Ecto neural progenitor cell (in vitro differentiated cells): Measurements from ENCODE around the gene LPCAT2.

Experiments used
- DNase-seq: peaks from one replicate; pipeline ENCODE4 v3.0.0-alpha.2; 2018; ENCODE audit warnings: low spot score

Gene LPCAT2

DNA sequence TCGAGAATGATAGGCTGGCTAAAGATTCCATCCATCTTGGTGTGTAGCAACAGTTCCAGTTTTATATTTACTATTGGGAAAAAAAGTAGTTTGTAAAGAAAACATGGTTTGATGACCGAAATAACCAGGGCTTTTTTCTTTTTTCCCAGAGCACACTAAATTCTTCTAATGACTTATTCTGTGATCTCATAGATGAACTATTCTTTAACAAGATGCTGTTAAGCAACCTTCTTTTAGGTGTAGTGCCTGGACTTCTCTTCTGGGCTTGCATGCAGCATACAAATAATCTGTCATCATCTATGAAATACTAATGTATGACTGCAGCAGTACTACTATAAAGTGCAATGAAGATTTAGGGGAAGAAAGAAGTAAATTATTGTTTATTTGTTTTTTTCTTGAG, 46.6 kb downstream of the LPCAT2 start:
- no peak for DNase-seq

DNA sequence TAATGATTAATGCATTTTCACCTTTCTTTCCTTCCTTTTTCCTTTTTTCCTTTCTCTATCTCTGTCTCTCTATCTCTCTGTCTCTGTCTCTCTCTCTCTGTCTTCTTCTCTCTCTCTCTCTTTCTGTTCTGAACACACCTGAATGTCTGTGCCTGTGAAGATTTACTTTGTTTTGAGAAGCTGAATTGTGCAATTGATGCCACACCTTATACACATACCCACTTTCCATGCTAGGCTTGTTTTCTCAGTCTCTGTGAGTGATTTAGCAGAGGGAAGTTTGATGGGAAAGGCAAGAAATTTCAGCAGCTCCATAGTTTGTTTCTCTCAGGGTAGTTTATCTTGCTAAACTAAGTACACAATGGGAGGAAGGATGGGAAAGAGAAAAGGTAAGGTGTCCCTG, 48.3 kb downstream of the LPCAT2 start:
- DNase-seq, result no peak

DNA sequence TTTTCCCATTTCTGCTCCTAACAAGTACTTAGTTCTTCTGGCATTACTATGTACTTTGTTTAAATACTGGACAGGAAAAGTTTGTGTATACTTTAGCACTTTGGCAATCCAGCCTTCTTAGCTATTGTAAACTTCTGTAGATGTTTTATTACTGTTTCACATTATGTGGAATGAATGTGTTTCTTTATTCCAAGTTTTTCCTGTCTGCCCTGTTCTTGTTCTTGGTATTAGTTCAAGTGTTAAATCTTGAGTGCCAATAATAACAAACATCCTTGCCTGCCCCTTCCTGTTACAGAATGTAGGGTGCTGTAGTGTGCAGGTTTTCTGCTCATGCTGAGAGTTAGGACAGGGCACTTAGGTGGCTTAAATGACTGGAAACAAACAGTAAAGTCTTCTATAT, 50.4 kb downstream of the LPCAT2 start:
- no peak for DNase-seq

DNA sequence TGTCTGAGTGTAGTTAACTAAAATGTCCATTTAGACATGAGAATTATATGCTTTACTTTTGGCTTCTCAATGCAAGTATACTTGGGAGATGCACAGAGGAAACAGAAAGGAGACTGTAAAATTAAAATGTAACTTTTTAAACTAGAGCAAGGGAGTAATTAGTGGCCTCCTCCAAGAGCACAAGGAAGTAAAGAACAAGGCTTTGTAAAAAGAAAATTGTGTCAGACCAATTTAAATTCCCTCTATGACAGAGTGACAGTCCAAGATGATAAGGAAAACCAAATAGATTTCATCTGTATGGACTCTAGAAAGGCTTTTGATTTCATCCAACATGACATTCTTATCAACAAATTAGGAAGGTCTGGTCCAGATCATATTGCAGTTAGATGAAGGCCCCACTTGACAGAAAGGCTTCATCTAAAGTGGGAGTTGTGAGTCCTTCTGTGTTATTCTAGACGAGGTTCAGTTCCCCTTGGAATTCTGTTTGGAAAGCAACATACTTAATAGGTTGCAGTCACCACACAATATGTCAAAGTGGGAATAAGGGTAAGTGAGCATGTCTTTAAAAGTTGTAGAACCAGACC, 51.2 kb downstream of the LPCAT2 start:
- DNase-seq, result no peak

DNA sequence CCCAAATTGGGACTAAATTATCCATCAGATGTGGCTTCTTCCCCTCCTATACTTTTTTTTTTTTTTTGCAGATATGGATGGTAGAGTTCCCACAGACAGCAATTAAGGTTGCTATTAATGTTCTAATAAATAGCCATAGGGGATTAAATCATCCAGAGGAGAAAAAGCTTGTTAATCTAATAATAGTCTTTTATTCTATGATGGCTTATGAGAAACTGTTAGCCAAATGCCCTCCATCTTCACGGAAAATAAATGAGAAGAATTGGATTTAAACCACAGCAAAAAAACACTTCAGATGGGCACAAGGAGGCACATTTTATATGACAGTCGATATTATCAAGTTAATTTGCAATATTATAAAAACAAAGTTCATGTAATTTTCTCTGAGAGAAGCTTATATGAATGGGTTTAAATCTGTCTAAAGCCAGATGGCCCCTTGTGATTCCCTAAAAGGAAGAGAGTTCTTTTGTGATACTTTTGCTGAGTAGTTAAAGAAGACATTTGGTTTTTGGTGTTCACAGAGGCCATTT, 52.5 kb downstream of the LPCAT2 start:
- DNase-seq, result no peak

DNA sequence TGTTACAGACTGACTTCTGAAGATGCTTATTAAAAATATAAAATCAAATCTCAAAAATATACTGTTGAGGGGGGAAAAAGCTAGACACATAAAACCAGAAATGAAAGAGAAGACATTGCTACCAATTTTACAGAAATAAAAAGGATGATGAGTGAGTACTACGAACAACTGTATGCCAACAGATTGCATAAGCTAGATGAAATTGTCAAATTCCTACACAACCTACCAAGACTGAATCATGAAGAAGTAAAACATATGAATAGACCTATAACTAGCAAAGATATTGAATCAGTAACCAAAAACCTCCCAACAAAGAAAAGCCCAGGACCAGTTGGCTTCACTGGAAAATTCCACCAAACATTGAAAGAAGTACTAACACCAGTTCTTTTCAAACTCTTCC, 54.1 kb downstream of the LPCAT2 start:
- DNase-seq, result no peak

DNA sequence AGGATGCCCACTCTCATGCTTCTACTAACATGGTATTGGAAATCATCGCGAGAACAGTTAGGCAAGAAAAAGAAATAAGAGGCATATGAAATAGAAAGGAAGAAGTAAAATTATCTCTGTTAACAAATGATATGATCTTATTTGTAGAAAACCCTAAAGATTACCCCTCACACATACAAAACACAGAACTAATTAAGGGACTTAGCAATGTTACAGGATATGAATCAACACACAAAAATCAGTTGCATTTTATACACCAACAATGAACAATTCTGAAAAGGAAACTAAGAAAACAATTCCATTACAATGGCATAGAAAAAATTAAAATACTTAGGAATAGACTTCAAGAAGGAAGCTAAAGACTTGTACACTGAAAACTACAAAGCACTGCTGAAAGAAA, 54.9 kb downstream of the LPCAT2 start:
- no peak for DNase-seq

DNA sequence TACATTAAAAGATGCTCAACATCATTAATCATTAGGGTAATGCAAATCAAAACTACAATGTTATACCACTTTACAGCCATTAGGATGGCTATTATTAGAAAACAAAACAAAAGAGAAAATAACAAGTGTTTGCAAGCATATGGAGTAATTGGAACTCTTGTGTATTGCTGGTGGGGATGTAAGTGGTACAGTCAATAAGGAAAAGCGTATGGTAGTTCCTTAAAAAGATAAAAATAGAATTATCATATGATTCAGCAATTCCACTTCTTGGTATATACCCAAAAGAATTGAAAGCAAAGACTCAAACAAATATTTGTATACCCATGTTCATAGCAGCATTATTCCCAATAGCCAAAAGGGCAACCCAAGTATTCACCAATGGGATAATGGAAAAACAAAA, 56.2 kb downstream of the LPCAT2 start:
- DNase-seq, result no peak

DNA sequence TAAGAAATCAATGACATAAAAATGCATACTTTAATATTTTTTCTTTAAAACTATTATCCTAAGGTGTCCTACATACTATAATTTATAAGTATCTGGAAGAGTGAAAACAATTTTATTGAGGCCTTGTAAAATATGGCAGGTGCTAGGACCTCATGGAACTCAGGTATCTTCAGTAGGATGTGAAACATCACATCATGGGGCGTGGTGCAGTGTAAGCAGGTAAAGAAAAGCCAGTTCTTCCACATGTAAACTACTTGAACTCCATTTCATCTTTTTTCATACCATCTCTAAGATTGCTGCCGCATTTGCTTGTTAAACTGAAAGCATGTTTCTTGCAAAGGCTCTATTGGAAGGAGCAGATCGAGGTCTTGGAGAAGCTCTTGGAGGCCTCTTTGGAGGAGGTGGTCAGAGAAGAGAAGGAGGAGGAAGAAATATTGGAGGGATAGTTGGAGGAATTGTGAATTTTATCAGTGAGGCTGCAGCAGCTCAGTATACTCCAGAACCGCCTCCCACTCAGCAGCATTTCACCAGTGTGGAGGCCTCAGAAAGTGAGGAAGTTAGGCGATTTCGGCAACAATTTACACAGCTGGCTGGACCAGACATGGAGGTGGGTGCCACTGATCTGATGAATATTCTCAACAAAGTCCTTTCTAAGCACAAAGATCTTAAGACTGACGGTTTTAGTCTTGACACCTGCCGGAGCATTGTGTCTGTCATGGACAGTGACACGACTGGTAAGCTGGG, 57.7 kb downstream of the LPCAT2 start, which contains the start of gene CAPNS2:
CAPNS2 (plus strand) TSS at position 253 of the 744 bp plus-strand sequence; CDS start at position 326, 73 bp downstream.
- DNase-seq, result no peak

DNA sequence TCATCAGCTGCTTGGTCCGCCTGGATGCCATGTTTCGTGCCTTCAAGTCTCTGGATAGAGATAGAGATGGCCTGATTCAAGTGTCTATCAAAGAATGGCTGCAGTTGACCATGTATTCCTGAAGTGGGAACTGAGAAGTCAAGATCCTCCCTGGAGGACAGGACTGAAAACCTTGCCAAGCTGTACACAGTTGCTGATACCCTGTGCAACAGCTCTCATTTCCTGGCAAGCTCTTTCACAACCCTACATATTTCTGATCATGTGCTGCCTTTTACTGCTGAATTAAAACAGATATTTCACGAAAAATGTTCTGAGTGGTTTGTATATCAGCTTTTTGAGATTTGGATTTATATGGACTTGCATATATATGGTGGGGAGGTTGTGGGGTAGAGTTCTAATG, 58.5 kb downstream of the LPCAT2 start:
- no peak for DNase-seq

DNA sequence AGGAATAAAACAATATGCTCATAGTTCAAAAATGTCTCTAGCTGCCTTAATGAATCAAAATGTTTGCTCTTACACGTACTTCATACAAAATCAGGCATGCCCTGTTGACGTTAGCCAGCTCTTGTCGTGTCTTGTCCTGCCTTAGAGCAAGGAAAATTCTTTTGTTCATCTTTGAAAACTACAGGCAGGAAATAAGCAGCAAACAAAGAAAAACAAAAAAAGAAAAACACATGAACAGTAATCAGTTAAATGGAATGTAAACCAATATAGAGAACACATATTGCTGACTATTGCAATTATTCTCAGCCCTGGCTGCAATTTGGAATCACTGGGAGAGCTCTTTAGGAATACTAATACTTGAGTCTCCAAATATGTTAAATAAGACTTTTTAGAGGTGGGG, 59.3 kb downstream of the LPCAT2 start:
- DNase-seq, result no peak

DNA sequence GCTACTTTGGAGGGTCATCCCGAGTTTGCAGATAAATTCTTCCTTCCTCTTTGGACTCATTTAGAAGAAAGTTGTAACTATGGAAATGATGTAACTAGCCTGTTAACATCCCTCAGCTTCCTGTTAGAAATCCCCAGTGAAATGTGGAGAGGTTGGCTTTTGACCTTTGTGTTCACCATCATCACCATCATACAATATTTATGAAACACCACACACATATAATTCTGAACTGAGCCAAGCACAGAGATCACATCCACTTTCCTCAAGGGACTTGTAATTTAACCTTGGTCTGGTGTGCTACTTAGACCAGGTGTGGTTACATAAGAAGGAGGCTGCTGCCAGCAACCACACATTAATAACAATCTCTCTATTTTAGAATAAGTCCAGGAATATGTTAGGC, 60.2 kb downstream of the LPCAT2 start:
- DNase-seq, result no peak

DNA sequence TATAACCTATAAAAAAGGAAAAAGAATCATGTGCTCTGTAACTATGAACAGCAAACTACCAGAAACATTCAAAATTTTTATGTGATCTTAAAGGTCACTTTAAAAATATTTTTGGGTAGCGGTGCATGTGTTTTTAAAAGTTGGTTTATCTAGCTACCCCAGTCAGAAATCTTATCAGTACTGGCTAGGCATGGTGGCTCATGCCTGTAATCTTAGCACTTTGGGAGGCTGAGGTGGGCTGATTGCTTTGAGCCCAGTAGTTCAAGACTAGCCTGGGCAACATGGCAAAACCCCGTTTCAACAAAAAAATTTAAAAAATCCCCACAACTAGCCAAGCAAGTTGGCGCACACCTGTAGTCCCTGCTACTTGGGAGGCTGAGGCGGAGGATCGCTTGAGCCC, 61.3 kb downstream of the LPCAT2 start:
- DNase-seq, result no peak

DNA sequence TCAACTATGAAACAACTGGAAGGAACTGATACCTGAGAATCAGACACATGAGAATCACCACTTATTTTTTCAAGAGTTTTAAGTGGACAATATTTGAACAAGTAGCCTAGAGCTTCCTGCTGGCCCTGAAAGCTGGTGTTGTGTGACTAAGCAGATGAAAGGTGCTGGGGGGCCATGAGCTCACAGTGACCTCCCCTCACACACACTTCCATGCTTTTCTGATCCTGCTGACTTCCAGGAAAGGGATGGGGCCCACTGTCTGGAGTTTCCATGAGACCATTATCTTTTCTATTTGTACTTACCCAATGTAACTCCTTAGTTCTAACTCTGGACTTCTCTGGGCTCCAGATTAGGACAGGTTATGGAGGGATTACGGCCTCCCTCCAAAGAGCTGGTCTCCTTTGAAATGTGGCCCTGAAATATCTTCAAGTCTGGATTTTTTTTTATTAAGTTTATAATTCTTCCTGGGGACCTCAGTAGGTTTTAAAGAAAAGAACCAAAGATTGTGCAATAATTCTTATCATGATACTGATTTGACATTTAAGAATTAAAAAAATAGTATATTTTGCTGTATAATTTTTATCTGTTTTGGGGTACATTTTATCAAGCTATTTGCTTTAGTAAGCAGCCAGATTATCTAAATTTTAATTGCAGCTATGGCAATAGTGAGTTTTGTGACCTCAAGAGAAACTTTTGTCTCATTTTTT, 62.5 kb downstream of the LPCAT2 start:
- DNase-seq, result no peak

DNA sequence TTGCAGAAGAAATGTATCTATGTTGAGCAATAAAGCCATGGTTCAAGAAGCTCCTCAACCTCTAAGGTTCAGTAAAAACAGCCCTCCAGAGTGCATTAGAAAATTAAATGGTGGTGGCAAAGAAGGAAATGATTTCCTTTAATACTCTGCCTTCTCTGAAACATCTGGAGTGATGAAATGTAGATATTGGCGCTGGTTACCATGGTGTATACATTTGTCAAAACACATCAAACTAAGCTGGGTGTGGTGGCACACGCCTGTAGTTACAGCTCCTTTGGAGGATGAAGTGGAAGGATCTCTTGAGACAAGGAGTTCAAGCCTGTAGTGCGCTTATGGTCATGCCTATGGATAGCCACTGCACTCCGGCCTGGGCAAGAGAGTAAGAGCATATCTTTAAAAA, 63.6 kb downstream of the LPCAT2 start:
- no peak for DNase-seq

DNA sequence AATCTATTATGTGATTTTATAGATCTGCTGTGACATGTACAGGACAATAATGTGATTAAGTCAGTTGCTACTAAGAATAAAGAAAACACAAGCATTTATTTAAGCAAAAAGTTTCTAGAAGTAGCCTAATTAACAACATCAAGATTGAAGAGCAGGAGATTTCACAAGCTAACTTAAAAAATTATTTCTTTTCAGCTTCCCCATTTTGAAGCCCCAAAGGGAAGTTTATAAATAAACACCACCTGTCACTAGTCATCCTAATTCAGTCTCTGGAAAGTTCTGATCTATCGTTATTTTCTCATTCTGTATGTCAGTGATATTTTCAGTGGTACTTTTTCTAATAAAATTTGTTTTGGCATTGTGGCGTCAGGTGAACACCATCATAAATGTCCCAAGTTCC, 65.9 kb downstream of the LPCAT2 start:
- DNase-seq, result no peak

DNA sequence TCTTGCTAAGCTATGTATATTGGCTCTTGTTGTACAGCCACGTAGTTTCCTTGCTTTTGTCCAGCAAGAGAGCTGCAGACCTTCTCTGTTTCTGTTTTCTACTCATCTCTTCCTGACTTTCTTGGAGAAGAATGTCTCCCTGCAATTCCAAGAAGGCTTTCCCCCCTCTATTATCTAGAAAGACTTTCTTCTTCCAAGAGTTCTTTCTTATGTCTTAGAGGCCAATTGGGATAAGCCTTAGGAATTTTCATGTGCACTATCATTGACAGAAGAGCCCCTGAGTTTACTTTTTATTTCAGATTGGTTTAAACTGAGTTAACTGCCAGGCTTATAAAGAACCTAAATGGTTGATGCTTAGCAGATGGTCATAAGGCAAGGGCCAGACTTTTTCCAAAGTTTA, 66.6 kb downstream of the LPCAT2 start:
- DNase-seq, result no peak

DNA sequence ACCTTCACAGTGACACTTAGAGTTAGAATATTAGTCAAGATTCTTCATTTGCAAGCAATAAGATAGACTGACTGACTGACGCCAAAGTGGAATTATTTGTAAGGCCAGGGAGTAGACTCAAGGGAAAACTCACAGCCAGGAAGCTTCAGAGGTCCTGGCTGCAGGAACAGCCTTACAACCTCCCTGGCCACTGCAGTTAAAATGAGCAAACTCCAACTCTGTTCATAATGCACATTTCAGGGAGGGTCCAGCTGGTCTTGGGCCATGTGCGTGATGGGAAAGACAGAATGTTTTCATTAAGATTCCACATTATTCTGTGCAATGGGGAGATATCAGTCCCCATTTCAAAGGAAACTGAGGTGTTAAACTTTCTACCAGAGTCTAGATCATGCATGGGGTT, 67.5 kb downstream of the LPCAT2 start:
- no peak for DNase-seq

DNA sequence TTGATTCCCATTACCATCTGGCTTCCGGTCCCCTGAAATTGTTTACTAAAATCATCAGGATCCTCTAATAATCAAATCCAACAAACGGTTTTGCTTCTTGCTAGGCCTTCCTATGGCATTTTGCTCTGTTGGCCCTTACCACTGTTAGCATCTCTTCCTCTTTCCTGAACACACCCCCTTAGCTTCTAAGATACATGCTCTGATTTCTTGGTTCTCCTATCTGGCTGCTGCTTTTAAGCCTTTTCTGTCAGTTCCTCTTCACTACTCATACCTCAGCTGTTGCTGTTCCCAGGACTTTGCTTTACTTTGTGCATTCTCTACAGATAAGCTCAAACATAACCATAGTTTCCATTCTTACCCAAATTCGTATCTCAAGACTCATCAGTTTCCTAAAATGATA, 69.0 kb downstream of the LPCAT2 start:
- no peak for DNase-seq

DNA sequence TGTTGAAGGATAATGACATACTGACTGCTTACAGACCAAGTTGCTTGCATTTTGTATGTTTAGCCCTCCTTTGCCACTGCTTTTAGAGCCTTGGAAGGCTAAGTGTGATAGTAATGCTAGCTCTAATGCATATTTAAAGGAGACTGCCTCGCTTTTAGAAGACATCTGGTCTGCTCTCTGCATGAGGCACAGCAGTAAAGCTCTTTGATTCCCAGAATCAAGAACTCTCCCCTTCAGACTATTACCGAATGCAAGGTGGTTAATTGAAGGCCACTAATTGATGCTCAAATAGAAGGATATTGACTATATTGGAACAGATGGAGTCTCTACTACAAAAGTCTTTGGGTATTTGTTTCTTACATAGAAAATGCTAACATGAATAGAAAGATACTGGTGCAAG, 76.8 kb downstream of the LPCAT2 start:
- no peak for DNase-seq

DNA sequence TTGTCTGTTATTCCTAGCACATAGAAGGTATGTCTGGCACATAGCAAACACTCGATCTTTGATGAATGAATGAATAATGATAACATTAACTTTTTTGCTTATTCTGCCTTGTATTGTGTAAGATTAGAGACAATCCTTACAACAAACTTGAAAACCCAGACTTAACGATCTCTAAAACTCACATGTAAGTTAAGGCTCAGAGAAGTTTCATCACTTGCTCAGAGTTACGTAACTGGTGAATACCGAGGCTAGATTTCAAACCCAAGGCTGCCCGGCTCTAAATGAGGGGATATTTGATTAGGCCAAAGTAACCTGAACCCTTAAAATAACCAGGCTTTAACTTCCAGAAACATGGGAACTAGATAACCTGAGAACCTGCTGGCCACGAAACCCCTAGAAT, 79.9 kb downstream of the LPCAT2 start:
- no peak for DNase-seq

DNA sequence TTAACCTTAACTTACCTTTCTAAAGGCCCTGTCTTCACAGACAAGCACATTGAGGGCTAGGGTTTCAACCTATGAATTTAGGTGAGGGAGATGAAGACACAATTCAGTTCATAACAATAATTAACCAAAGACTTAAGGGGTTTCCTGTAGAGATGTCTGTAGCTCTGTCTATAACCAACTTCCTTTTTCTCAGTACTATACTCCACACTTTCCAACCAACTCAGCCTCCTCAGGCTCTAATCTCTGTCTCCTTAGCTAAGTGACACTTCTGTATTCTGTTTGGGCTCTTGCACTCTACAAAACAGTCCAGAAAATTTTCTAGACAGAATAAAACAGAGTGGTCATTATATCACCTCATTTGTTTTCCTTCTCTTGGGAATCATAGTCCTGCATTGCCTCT, 83.4 kb downstream of the LPCAT2 start:
- DNase-seq, result no peak

DNA sequence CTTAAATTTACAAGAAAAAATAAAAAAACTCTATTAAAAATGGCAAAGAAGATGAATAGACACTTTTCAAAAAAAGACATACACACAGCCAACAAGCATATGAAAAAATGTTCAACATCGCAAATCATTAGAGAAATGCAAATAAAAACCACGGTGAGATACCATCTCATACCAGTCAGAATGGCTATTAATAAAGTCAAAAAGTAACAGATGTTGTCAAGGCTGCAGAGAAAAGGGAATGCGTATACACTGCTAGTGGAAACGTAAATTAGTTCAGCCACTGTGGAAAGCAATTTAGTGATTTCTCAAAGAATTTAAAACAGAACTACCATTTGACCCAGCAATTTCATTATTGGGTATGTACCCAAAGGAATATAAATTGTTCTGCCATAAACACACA, 89.1 kb downstream of the LPCAT2 start:
- DNase-seq, result no peak
